Astrocyte (in vitro differentiated cells and primary cell): ENCODE data around the gene CYP26C1. TPM values are rescaled to one million over a fixed set of nuclear protein-coding genes. Genes with fewer than 3 reads are reported as not detected.

Source experiments
- DNase-seq: peaks from one replicate; pipeline ENCODE4 v3.0.0-alpha.2; 2010; ENCODE audit warnings: low read depth
- FAIRE-seq: peaks from 2 replicates; lab custom pipeline; 2011; peaks lifted over from hg19 to GRCh38; lab: Jason Lieb, UNC
- H2AFZ ChIP-seq: 2 replicates; pipeline ENCODE4 v1.6.0; 2012; ENCODE audit warnings: low read depth, low read length, inconsistent platforms
- H3K27ac ChIP-seq: 2 replicates; pipeline ENCODE4 v1.5.1; 2011; ENCODE audit warnings: low read depth, low read length, inconsistent platforms
- H3K27me3 ChIP-seq: 2 replicates; pipeline ENCODE4 v1.6.0; 2011; ENCODE audit warnings: low read length, inconsistent platforms; ENCODE audit not compliant: insufficient read depth
- H3K36me3 ChIP-seq: 2 replicates; pipeline ENCODE4 v1.5.1; 2011; ENCODE audit warnings: low read length, inconsistent platforms; ENCODE audit not compliant: insufficient read depth
- H3K4me1 ChIP-seq: 2 replicates; pipeline ENCODE4 v1.5.1; 2011; ENCODE audit warnings: low read length, inconsistent platforms; ENCODE audit not compliant: insufficient read depth
- H3K4me2 ChIP-seq: 2 replicates; pipeline ENCODE4 v1.6.0; 2012; ENCODE audit warnings: low read length, inconsistent platforms
- H3K4me3 ChIP-seq: 2 replicates; pipeline ENCODE4 v1.5.1; 2011; ENCODE audit warnings: low read depth, mild to moderate bottlenecking, low read length, inconsistent platforms; ENCODE audit not compliant: insufficient read depth
- H3K79me2 ChIP-seq: 2 replicates; pipeline ENCODE4 v1.6.0; 2012; ENCODE audit warnings: mild to moderate bottlenecking, low read length, inconsistent platforms; ENCODE audit not compliant: insufficient read depth
- H3K9ac ChIP-seq: 2 replicates; pipeline ENCODE4 v1.6.0; 2012; ENCODE audit warnings: mild to moderate bottlenecking, low read length, inconsistent platforms
- H3K9me3 ChIP-seq: 2 replicates; pipeline ENCODE4 v1.5.1; 2012; ENCODE audit warnings: low read depth, mild to moderate bottlenecking, low read length, inconsistent platforms; ENCODE audit not compliant: insufficient read depth
- H4K20me1 ChIP-seq: 2 replicates; pipeline ENCODE4 v1.6.0; 2012; ENCODE audit warnings: low read length, inconsistent platforms; ENCODE audit not compliant: insufficient read depth
- H3K27ac Mint-ChIP-seq: one replicate; pipeline ENCODE4 v1.8.0; 2021; ENCODE audit warnings: mild to moderate bottlenecking, mixed read lengths; ENCODE audit not compliant: unreplicated experiment
- H3K27me3 Mint-ChIP-seq: one replicate; pipeline ENCODE4 v1.8.0; 2021; ENCODE audit warnings: low read depth, mixed read lengths; ENCODE audit not compliant: unreplicated experiment
- H3K36me3 Mint-ChIP-seq: one replicate; pipeline ENCODE4 v1.8.0; 2021; ENCODE audit warnings: low read depth, mixed read lengths; ENCODE audit not compliant: unreplicated experiment
- H3K4me1 Mint-ChIP-seq: one replicate; pipeline ENCODE4 v1.8.0; 2021; ENCODE audit warnings: low read depth, mixed read lengths; ENCODE audit not compliant: unreplicated experiment
- H3K4me3 Mint-ChIP-seq: one replicate; pipeline ENCODE4 v1.8.0; 2021; ENCODE audit warnings: mild to moderate bottlenecking, moderate library complexity, mixed read lengths; ENCODE audit not compliant: unreplicated experiment
- H3K9me3 Mint-ChIP-seq: one replicate; pipeline ENCODE4 v1.8.0; 2021; ENCODE audit warnings: mild to moderate bottlenecking, mixed read lengths; ENCODE audit not compliant: unreplicated experiment
- CTCF ChIP-seq: IDR thresholded peaks from 2 replicates; pipeline ENCODE4 v1.5.1; 2011; ENCODE audit warnings: low read depth, mild to moderate bottlenecking, inconsistent platforms, low read length, moderate library complexity; ENCODE audit not compliant: insufficient read depth
- EZH2 ChIP-seq: IDR thresholded peaks from 2 replicates; pipeline ENCODE4 v1.6.1; 2012; ENCODE audit warnings: mild to moderate bottlenecking, low read length, inconsistent platforms; ENCODE audit not compliant: insufficient read depth
- total RNA-seq: library from RNA; stranded (reverse); gene quantifications from 2 replicates; pipeline ENCODE4 v1.2.1, GENCODE V29; 2021

The CYP26C1 gene
- total RNA-seq, 1 donor from 2014 or later, result not detected

GRCh38 chr10:93065675-93066543, 5.3 kb downstream of the CYP26C1 start:
- peaks cover under 1% of the 10 kb centered on the region for H3K36me3 Mint-ChIP-seq
- Histone ChIP-seq H3K79me2 (no peaks in the 10 kb centered on the region), H3K4me3 (no peak overlapping the region), H3K36me3 (no peaks in the 10 kb centered on the region), H3K27me3 (peaks cover 88% of the 10 kb centered on the region), H2AFZ (no peak overlapping the region), H3K9ac (no peak overlapping the region), H3K4me1 (peaks cover 17% of the 10 kb centered on the region), H3K9me3 (peaks cover 5% of the 10 kb centered on the region), H4K20me1 (no peaks in the 10 kb centered on the region), H3K27ac (no peak overlapping the region), H3K4me2 (peak overlapping the region; percentile 48)
- TF ChIP-seq EZH2 (peak; percentile 94), CTCF (no peak)
- H3K27me3 Mint-ChIP-seq, result peaks cover 83% of the 10 kb centered on the region
- no peak overlapping the region for H3K4me3 Mint-ChIP-seq
- H3K9me3 Mint-ChIP-seq, result peaks cover 21% of the 10 kb centered on the region
- no peaks in the 10 kb centered on the region for H3K4me1 Mint-ChIP-seq
- DNase-seq (no peak), FAIRE-seq (no peak)
- H3K27ac Mint-ChIP-seq, result no peak overlapping the region

- H3K4me3 Mint-ChIP-seq, result no peak overlapping the region
- H3K9me3 Mint-ChIP-seq, result peaks cover 23% of the 10 kb centered on the region
- no peaks in the 10 kb centered on the region for H3K79me2 ChIP-seq
- H3K9ac ChIP-seq, result no peak overlapping the region
- peaks cover 16% of the 10 kb centered on the region for H3K4me1 ChIP-seq
- H3K4me1 Mint-ChIP-seq, result no peaks in the 10 kb centered on the region
- TF ChIP-seq EZH2 (no peak), CTCF (no peak)
- peaks cover 83% of the 10 kb centered on the region for H3K27me3 Mint-ChIP-seq
- no peak for FAIRE-seq
- H4K20me1 ChIP-seq, result no peaks in the 10 kb centered on the region
- H3K9me3 ChIP-seq, result peaks cover 5% of the 10 kb centered on the region
- H3K27ac Mint-ChIP-seq, result no peak overlapping the region
- peaks cover 3% of the 10 kb centered on the region for H3K36me3 Mint-ChIP-seq
- no peak for DNase-seq
- H2AFZ ChIP-seq, result no peak overlapping the region
- no peak overlapping the region for H3K27ac ChIP-seq
- H3K27me3 ChIP-seq, result peaks cover 85% of the 10 kb centered on the region
- no peaks in the 10 kb centered on the region for H3K36me3 ChIP-seq
- H3K4me2 ChIP-seq, result no peak overlapping the region
- no peak overlapping the region for H3K4me3 ChIP-seq
Observed at GRCh38 chr10:93066544-93066913, 5.9 kb downstream of the CYP26C1 start.
